DMS53 treated with DMSO at 0.1 percent for 48 hours (cell line): Measurements from ENCODE around the gene CDH13.
"Not testable (repeated sequence)": the region's sequence is repeated elsewhere in the genome, so short reads cannot be mapped to it uniquely, and the experiment has no call there.

Experiments used
- DNase-seq: peaks from one replicate; lab custom pipeline; 2025; ENCODE audit not compliant: unreplicated experiment; lab: John Stamatoyannopoulos, UW

CDH13 gene

GRCh38 chr16:82933933-82934332 is 307.2 kb downstream of the CDH13 start:
- not testable (repeated sequence) for DNase-seq

- no peak for DNase-seq
These were observed 309.0 kb downstream of the CDH13 start for GRCh38 chr16:82935766-82936165.

- no peak for DNase-seq
These were observed 310.3 kb downstream of the CDH13 start for GRCh38 chr16:82936941-82937551.

- DNase-seq: no peak
These were observed 311.3 kb downstream of the CDH13 start for GRCh38 chr16:82937926-82938520.

- no peak for DNase-seq
These were observed 316.6 kb downstream of the CDH13 start for GRCh38 chr16:82943371-82943770.

- DNase-seq: no peak
These were observed 318.8 kb downstream of the CDH13 start for GRCh38 chr16:82945420-82946101.

GRCh38 chr16:82947698-82948097 is 320.9 kb downstream of the CDH13 start:
- DNase-seq: no peak

- no peak for DNase-seq
These were observed 322.2 kb downstream of the CDH13 start for GRCh38 chr16:82949016-82949415.

GRCh38 chr16:82953517-82953916 is 326.7 kb downstream of the CDH13 start:
- no peak for DNase-seq

GRCh38 chr16:82954224-82954929 is 327.6 kb downstream of the CDH13 start:
- no peak for DNase-seq

- no peak for DNase-seq
These were observed 329.1 kb downstream of the CDH13 start for GRCh38 chr16:82955741-82956348.

- no peak for DNase-seq
These were observed 330.4 kb downstream of the CDH13 start for GRCh38 chr16:82957212-82957611.

- no peak for DNase-seq
These were observed 334.1 kb downstream of the CDH13 start for GRCh38 chr16:82960918-82961317.

- DNase-seq: no peak
These were observed 336.9 kb downstream of the CDH13 start for GRCh38 chr16:82963653-82964052.

- no peak for DNase-seq
These were observed 339.0 kb downstream of the CDH13 start for GRCh38 chr16:82965808-82966207.

GRCh38 chr16:82967424-82967823 is 340.7 kb downstream of the CDH13 start:
- DNase-seq: no peak

GRCh38 chr16:82971126-82971525 is 344.4 kb downstream of the CDH13 start:
- no peak for DNase-seq

GRCh38 chr16:82972331-82972919 is 345.7 kb downstream of the CDH13 start:
- DNase-seq: no peak

- DNase-seq: no peak
These were observed 352.8 kb downstream of the CDH13 start for GRCh38 chr16:82979406-82980111.

GRCh38 chr16:82980810-82981209 is 354.0 kb downstream of the CDH13 start:
- no peak for DNase-seq
